Fibroblast of the aortic adventitia (primary cell): Measurements from ENCODE around the gene KLHDC9. TPM values are rescaled to one million over a fixed set of nuclear protein-coding genes. Genes with fewer than 3 reads are reported as not detected.
A peak's percentile ranks its signal among the peaks of the same experiment; 100 is the strongest.

Source experiments
- DNase-seq: peaks from one replicate; pipeline ENCODE4 v3.0.0-alpha.2; 2010; ENCODE audit warnings: low read depth
- H3K4me3 ChIP-seq: 2 replicates; pipeline ENCODE4 v1.5.1; 2011; ENCODE audit warnings: low read depth, mild to moderate bottlenecking, control low read depth, low read length, moderate library complexity
- total RNA-seq: library from RNA; depleted of rRNA; stranded (reverse); fragments of >200 nt; gene quantifications from 2 replicates; pipeline ENCODE4 v1.2.3, GENCODE V29; 2012; ENCODE audit warnings: low replicate concordance
- TF ChIP-seq, protein P1 (sequence below): IDR thresholded peaks from 2 replicates; pipeline ENCODE4 v1.5.1; 2011; ENCODE audit warnings: mild to moderate bottlenecking, low read length, control low read depth, inconsistent platforms; ENCODE audit not compliant: insufficient read depth

Gene KLHDC9
- total RNA-seq, 1 donor, result 0.90 TPM

GRCh38 chr1:161096015-161096414 is 2.1 kb upstream of the KLHDC9 start:
- no peak for DNase-seq
- TF ChIP-seq, protein P1, sequence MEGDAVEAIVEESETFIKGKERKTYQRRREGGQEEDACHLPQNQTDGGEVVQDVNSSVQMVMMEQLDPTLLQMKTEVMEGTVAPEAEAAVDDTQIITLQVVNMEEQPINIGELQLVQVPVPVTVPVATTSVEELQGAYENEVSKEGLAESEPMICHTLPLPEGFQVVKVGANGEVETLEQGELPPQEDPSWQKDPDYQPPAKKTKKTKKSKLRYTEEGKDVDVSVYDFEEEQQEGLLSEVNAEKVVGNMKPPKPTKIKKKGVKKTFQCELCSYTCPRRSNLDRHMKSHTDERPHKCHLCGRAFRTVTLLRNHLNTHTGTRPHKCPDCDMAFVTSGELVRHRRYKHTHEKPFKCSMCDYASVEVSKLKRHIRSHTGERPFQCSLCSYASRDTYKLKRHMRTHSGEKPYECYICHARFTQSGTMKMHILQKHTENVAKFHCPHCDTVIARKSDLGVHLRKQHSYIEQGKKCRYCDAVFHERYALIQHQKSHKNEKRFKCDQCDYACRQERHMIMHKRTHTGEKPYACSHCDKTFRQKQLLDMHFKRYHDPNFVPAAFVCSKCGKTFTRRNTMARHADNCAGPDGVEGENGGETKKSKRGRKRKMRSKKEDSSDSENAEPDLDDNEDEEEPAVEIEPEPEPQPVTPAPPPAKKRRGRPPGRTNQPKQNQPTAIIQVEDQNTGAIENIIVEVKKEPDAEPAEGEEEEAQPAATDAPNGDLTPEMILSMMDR, result no peak
- H3K4me3 ChIP-seq, result no peak overlapping the region

- DNase-seq, result peak; percentile 90
- TF ChIP-seq, protein P1, result no peak
- no peak overlapping the region for H3K4me3 ChIP-seq
These were observed 1.6 kb upstream of the KLHDC9 start for GRCh38 chr1:161096530-161096929.

- no peak for DNase-seq
- TF ChIP-seq, protein P1, result no peak
- no peak overlapping the region for H3K4me3 ChIP-seq
These were observed 1.1 kb downstream of the KLHDC9 start for GRCh38 chr1:161099090-161099802.

DNA sequence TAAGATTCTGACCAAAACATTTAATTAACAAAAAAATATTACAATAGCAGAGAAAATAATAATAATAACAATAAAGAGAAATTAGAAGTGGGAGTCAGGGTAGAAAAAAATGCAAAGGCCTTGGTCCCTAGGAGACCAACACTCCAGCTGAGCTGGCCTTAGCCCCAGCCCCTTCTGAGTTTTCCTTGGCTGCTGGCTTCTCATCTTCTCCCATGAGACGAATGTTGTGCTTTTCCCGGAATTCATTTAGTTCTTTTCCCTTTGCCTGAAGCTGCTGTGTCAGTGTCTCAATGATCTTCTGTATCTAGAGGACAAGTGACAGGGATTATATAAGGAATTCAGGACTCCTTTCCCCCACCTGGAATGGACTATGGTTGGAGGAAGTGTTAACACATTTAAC is 2.4 kb downstream of the KLHDC9 start:
- TF ChIP-seq, protein P1, result no peak
- H3K4me3 ChIP-seq, result no peak overlapping the region
- DNase-seq, result no peak

- DNase-seq, result no peak
- no peak overlapping the region for H3K4me3 ChIP-seq
- TF ChIP-seq, protein P1, result no peak
These were observed 8.3 kb downstream of the KLHDC9 start for GRCh38 chr1:161106431-161106830.

DNA sequence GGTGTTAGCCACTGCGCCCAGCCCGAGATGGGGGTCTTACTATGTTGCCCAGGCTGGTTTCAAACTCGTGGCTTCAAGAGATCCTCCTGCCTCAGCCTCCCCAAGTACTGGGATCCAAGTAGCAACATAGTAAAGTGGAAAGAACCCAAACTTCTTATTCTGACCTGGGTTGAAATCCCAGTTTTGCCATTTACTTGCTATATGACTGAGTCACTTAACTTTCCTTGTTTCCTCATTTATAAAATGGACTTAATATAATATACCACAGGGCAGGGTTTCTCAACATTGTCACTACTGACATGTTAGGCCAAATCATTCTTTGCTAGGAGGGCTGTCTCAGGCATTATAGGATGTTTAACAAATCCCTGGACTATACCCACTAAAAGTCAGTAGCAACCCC is 13.0 kb downstream of the KLHDC9 start:
- H3K4me3 ChIP-seq, result no peak overlapping the region
- TF ChIP-seq, protein P1, result no peak
- no peak for DNase-seq

DNA sequence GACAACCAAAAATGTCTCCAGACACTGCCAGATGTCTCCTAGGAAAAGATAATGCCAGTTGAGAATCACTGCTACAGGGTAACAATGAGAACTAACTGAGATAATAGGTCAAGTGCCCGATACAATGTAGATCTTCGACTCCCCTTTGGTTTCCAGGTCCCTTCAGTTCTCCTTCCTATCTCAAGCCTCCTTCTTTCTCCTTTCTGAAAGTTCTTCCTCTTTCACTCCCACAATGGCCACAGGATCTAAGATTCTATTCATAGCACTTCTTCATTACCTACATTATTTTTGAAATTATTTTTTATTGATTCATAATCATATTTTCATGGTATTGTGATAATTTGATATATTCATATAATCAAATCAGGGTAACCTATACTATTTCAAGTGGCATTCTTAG is 13.4 kb downstream of the KLHDC9 start:
- no peak for DNase-seq
- TF ChIP-seq, protein P1, result no peak
- no peak overlapping the region for H3K4me3 ChIP-seq
